Effector memory CD4-positive, alpha-beta T cell (primary cell): Measurements from ENCODE around the gene SYN1.
A peak's percentile ranks its signal among the peaks of the same experiment; 100 is the strongest.

Experiments used
- DNase-seq, 3 donors: peaks; one replicate each; pipeline ENCODE4 v3.0.0-alpha.2; 2020
- H3K27ac ChIP-seq: 2 replicates; pipeline ENCODE4 v1.7.0; 2013; ENCODE audit warnings: mild to moderate bottlenecking, low read length, moderate library complexity; ENCODE audit not compliant: insufficient read depth, poor library complexity, severe bottlenecking
- H3K27me3 ChIP-seq: replicated peaks from 2 replicates; pipeline ENCODE4 v1.7.0; 2013; ENCODE audit warnings: mild to moderate bottlenecking, low read length; ENCODE audit not compliant: insufficient read depth, control insufficient read depth, poor library complexity, severe bottlenecking
- H3K36me3 ChIP-seq: 2 replicates; pipeline ENCODE4 v1.7.0; 2013; ENCODE audit warnings: mild to moderate bottlenecking, low read length, moderate library complexity; ENCODE audit not compliant: control insufficient read depth, insufficient read depth
- H3K4me1 ChIP-seq: 2 replicates; pipeline ENCODE4 v1.7.0; 2013; ENCODE audit warnings: low read length, mild to moderate bottlenecking; ENCODE audit not compliant: control insufficient read depth, insufficient read depth, poor library complexity, severe bottlenecking
- H3K4me3 ChIP-seq: 2 replicates; pipeline ENCODE4 v1.7.0; 2013; ENCODE audit warnings: low read length, low read depth, mild to moderate bottlenecking; ENCODE audit not compliant: insufficient read depth, poor library complexity, severe bottlenecking
- H3K9me3 ChIP-seq: 2 replicates; pipeline ENCODE4 v1.7.0; 2013; ENCODE audit warnings: mild to moderate bottlenecking, low read length, moderate library complexity; ENCODE audit not compliant: control insufficient read depth

SYN1 gene

GRCh38 chrX:47586043-47586787 lies 33.4 kb downstream of the SYN1 start:
- no peak overlapping the region for H3K27ac ChIP-seq
- H3K36me3 ChIP-seq: no peaks in the 10 kb centered on the region
- no peak for DNase-seq
- H3K9me3 ChIP-seq: no peaks in the 10 kb centered on the region
- no peaks in the 10 kb centered on the region for H3K27me3 ChIP-seq
- H3K4me1 ChIP-seq: peaks cover 4% of the 10 kb centered on the region
- no peak overlapping the region for H3K4me3 ChIP-seq

- no peaks in the 10 kb centered on the region for H3K27me3 ChIP-seq
- no peak for DNase-seq
- H3K4me1 ChIP-seq: peaks cover 4% of the 10 kb centered on the region
- no peaks in the 10 kb centered on the region for H3K36me3 ChIP-seq
- H3K27ac ChIP-seq: no peak overlapping the region
- H3K9me3 ChIP-seq: no peaks in the 10 kb centered on the region
- no peak overlapping the region for H3K4me3 ChIP-seq
Observed at GRCh38 chrX:47585273-47585672, 34.4 kb downstream of the SYN1 start.

- Histone ChIP-seq H3K27ac (no peak overlapping the region), H3K4me3 (no peak overlapping the region), H3K9me3 (no peaks in the 10 kb centered on the region)
Observed at GRCh38 chrX:47584714-47585113, 34.9 kb downstream of the SYN1 start.

GRCh38 chrX:47583240-47583861 lies 36.3 kb downstream of the SYN1 start:
- no peak for DNase-seq
- H3K9me3 ChIP-seq: no peaks in the 10 kb centered on the region
- no peaks in the 10 kb centered on the region for H3K36me3 ChIP-seq
- no peak overlapping the region for H3K4me3 ChIP-seq
- H3K27me3 ChIP-seq: no peaks in the 10 kb centered on the region
- peaks cover 4% of the 10 kb centered on the region for H3K4me1 ChIP-seq
- peak overlapping the region; percentile 73 for H3K27ac ChIP-seq

More at GRCh38 chrX:47584714-47585113, 34.9 kb downstream of the SYN1 start:
- no peak for DNase-seq
- Histone ChIP-seq H3K4me1 (peaks cover 4% of the 10 kb centered on the region), H3K36me3 (no peaks in the 10 kb centered on the region), H3K27me3 (no peaks in the 10 kb centered on the region)

- H3K27me3 ChIP-seq: no peaks in the 10 kb centered on the region
- peak; percentile 68 to 72 (median 70) for DNase-seq
- peak within 1 kb of the TSS; percentile 73 for H3K27ac ChIP-seq
- H3K36me3 ChIP-seq: no peaks in the 10 kb centered on the region
- peak within 1 kb of the TSS; percentile 23 for H3K4me3 ChIP-seq
- no peaks in the 10 kb centered on the region for H3K9me3 ChIP-seq
- peaks cover 4% of the 10 kb centered on the region for H3K4me1 ChIP-seq
Observed at GRCh38 chrX:47581731-47582647, 37.7 kb downstream of the SYN1 start, which contains the start of gene TIMP1. TIMP1 (plus strand) TSS chrX:47582436; CDS start chrX:47583416, 980 bp downstream.

GRCh38 chrX:47579537-47579936 lies 40.1 kb downstream of the SYN1 start:
- no peak for DNase-seq
- no peak overlapping the region for H3K4me3 ChIP-seq
- H3K9me3 ChIP-seq: no peaks in the 10 kb centered on the region
- H3K27me3 ChIP-seq: no peaks in the 10 kb centered on the region
- H3K27ac ChIP-seq: no peak overlapping the region
- no peaks in the 10 kb centered on the region for H3K36me3 ChIP-seq
- peaks cover 4% of the 10 kb centered on the region for H3K4me1 ChIP-seq

- H3K4me1 ChIP-seq: peaks cover 4% of the 10 kb centered on the region
Observed at GRCh38 chrX:47578692-47579091, 41.0 kb downstream of the SYN1 start.

GRCh38 chrX:47577901-47578300 lies 41.8 kb downstream of the SYN1 start:
- Histone ChIP-seq H3K27ac (no peak overlapping the region), H3K9me3 (no peaks in the 10 kb centered on the region), H3K36me3 (no peaks in the 10 kb centered on the region), H3K4me3 (no peak overlapping the region), H3K4me1 (peaks cover 4% of the 10 kb centered on the region), H3K27me3 (no peaks in the 10 kb centered on the region)
- no peak for DNase-seq

More at GRCh38 chrX:47578692-47579091, 41.0 kb downstream of the SYN1 start:
- DNase-seq: no peak
- Histone ChIP-seq H3K4me3 (no peak overlapping the region), H3K27me3 (no peaks in the 10 kb centered on the region), H3K36me3 (no peaks in the 10 kb centered on the region), H3K9me3 (no peaks in the 10 kb centered on the region), H3K27ac (no peak overlapping the region)

GRCh38 chrX:47577424-47577823 lies 42.2 kb downstream of the SYN1 start:
- no peak overlapping the region for H3K27ac ChIP-seq

More at GRCh38 chrX:47577424-47577823, 42.2 kb downstream of the SYN1 start:
- Histone ChIP-seq H3K36me3 (no peaks in the 10 kb centered on the region), H3K4me1 (peaks cover 4% of the 10 kb centered on the region), H3K9me3 (no peaks in the 10 kb centered on the region), H3K27me3 (no peaks in the 10 kb centered on the region), H3K4me3 (no peak overlapping the region)
- DNase-seq: no peak
